PFSK-1 (cell line): ENCODE results near the gene SETX.

Source experiments
- POLR2AphosphoS5 ChIP-seq: IDR thresholded peaks from 2 replicates; pipeline ENCODE4 v1.6.1; 2012; ENCODE audit warnings: low read depth, mild to moderate bottlenecking, control low read depth, low read length, moderate library complexity
- REST ChIP-seq, 2 experiments: IDR thresholded peaks; 2 replicates each; pipeline versions ENCODE4 v1.6.1 to v1.8.0; 2011 to 2012; ENCODE audit warnings: low read depth in 2 of 2, low read length in 2 of 2, control low read depth in 1 of 2, inconsistent platforms in 1 of 2, mild to moderate bottlenecking in 1 of 2, moderate library complexity in 1 of 2; ENCODE audit not compliant: insufficient read depth in 1 of 2

- TF ChIP-seq POLR2AphosphoS5: no peak
- no peak for TF ChIP-seq REST (IDR thresholded peaks at IDR 0.05; ENCODE audit: insufficient read depth in 1 of 2, low read depth in 2 of 2, low read length in 2 of 2)
Measured at GRCh38 chr9:132348676-132349075, 6.1 kb downstream of the SETX start.
